Transverse colon (tissue), 4 donors: ENCODE data around the gene ZNF329. TPM values are rescaled to one million over a fixed set of nuclear protein-coding genes. Genes with fewer than 3 reads are reported as not detected.

Experiments used
- DNase-seq: peaks from one replicate; pipeline ENCODE4 v3.0.0-alpha.2; 2019
- H3K27ac ChIP-seq, 4 donors: fragments of 200-600 bp; sonication (generic); 2 replicates each; pipeline ENCODE4 v1.5.1; 2016 to 2018; ENCODE audit warnings: inconsistent platforms in 4 of 4
- H3K27me3 ChIP-seq: fragments of 200-600 bp; sonication (generic); 2 replicates; pipeline ENCODE4 v1.5.1; 2017; ENCODE audit warnings: inconsistent platforms
- H3K36me3 ChIP-seq, 4 donors: fragments of 200-600 bp; sonication (generic); 2 replicates each; pipeline ENCODE4 v1.5.1; 2017 to 2019; ENCODE audit warnings: inconsistent platforms in 4 of 4
- H3K4me1 ChIP-seq, 4 donors: fragments of 200-600 bp; sonication (generic); 2 replicates each; pipeline ENCODE4 v1.5.1; 2017 to 2020; ENCODE audit warnings: inconsistent platforms in 4 of 4
- H3K4me3 ChIP-seq, 4 donors: fragments of 200-600 bp; sonication (generic); 1 replicate in 1 of 4; 2 replicates in 3 of 4; pipeline versions ENCODE4 v1.5.1 to v1.6.1; 2017 to 2019; ENCODE audit warnings: inconsistent platforms in 4 of 4
- H3K9me3 ChIP-seq, 2 donors: fragments of 200-600 bp; sonication (generic); 2 replicates each; pipeline ENCODE4 v1.5.1; 2017 to 2019; ENCODE audit warnings: inconsistent platforms in 2 of 2
- CTCF ChIP-seq, 5 experiments: fragments of 200-600 bp in 3 of 5; fragments of 450-650 bp in 2 of 5; sonication (generic) in 3 of 5; IDR thresholded peaks; 1 replicate in 2 of 5; 2 replicates in 3 of 5; pipeline ENCODE4 v1.5.1; 2016 to 2017; ENCODE audit warnings: antibody characterized with exemption in 5 of 5, inconsistent platforms in 3 of 5, mild to moderate bottlenecking in 2 of 5, moderate library complexity in 1 of 5
- EP300 ChIP-seq: sonication (generic); formaldehyde crosslinking; IDR thresholded peaks from one replicate; pipeline ENCODE4 v1.6.1; 2017; ENCODE audit warnings: antibody characterized with exemption, low read depth
- POLR2A ChIP-seq: fragments of 450-650 bp; IDR thresholded peaks from one replicate; pipeline ENCODE4 v1.6.1; 2016; ENCODE audit warnings: antibody characterized with exemption, mild to moderate bottlenecking, moderate library complexity
- POLR2AphosphoS5 ChIP-seq, 3 donors: sonication (generic); formaldehyde crosslinking; IDR thresholded peaks; one replicate each; pipeline ENCODE4 v1.6.1; 2016; ENCODE audit warnings: antibody characterized with exemption in 3 of 3
- WGBS, 2 donors: methylation state at CpG; one replicate each; pipeline ENCODE4 v1.1.5; 2018; ENCODE audit warnings: low coverage in 1 of 2; 5-methylcytosine and 5-hydroxymethylcytosine counted together
- in situ Hi-C, 4 donors: fragments of 200-750 bp; cut with MboI; loops; one replicate each; pipeline versions ENCODE4 v1.15.0 to v1.15.1; 2017; ENCODE audit warnings: low sequenced_read_pairs in 3 of 4, low pct_ligation_motif_present in 1 of 4, low pct_unique_long_range_greater_than_20kb in 1 of 4
- intact Hi-C: fragments of 100-400 bp; cut with DNase I; formaldehyde crosslinking; loops from one replicate; pipeline ENCODE4 v1.15.1; 2023; ENCODE audit warnings: low total_unique reads
- total RNA-seq, 4 donors: library from RNA; depleted of rRNA; stranded (reverse); fragments of >200 nt; gene quantifications; one replicate each; pipeline ENCODE4 v1.1.0, GENCODE V29; 2016

Gene ZNF329
- total RNA-seq, 4 donors from 2014 or later, result 0.60 to 5.5 (median 4.0) TPM

DNA sequence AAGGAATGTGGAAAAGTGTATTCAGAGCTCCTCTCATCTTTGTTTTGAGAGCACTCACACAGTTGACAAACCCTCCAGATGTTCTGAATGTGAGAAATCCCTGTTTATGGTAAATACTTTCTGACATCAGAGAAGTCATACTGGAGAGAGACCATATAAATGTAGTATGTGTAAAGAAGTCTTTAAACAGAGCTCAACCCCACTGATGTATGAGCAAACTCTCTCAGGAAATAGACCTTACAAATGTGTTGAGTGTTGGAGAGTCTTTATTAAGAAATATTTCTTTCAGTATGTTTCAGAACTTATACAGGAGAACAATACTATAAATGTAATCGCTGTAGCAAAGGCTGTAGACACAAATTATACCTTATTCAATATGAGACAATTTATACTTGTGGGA, 15.7 kb upstream of the ZNF329 start:
- H3K4me3 ChIP-seq, result no peak overlapping the region
- no peak for TF ChIP-seq CTCF (IDR thresholded peaks at IDR 0.05)
- no peak for TF ChIP-seq POLR2A
- no peak for TF ChIP-seq POLR2AphosphoS5 (IDR thresholded peaks at IDR 0.05)
- intact Hi-C loops (no loop called here), in situ Hi-C loops (no loop called here)
- no peak for DNase-seq
- 67 to 85% methylated on average over 1 of the region's 1 CpG for WGBS, 2 donors
- no peaks in the 10 kb centered on the region for H3K36me3 ChIP-seq
- H3K27me3 ChIP-seq, result no peaks in the 10 kb centered on the region
- no peaks in the 10 kb centered on the region for H3K4me1 ChIP-seq
- no peak overlapping the region for H3K27ac ChIP-seq
- peaks cover 70 to 93% of the 10 kb centered on the region in 2 donors for H3K9me3 ChIP-seq

DNA sequence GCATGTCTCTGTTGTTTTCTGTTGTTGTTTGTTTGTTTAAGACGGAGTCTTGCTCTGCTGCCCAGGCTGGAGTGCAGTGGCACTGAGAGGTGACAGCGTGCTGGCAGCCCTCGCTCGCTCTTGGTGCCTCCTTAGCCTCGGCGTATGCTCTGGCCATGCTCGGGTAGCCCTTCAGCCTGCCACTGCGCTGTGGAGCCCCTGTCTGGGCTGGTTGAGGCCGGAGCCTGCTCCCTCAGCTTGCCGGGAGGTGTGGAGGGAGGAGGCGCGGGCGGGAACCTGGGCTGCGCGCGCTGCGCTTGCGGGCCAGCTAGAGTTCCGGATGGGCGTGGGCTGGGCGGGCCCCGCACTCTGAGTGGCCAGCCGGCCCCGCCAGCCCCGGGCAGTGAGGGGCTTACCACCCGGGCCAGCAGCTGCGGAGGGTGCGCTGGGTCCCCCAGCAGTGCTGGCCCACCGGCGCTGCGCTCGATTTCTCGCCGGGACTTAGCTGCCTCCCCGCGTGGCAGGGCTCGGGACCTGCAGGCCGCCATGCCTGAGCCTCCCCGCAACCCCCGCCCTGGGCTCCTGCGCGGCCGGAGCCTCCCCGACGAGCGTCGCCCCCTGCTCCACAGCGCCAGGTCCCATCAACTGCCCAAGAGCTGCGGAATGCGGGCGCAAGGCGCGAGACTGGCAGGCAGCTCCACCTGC, 6.6 kb upstream of the ZNF329 start:
- Histone ChIP-seq H3K27me3 (no peaks in the 10 kb centered on the region), H3K27ac (no peak overlapping the region), H3K4me3 (no peak overlapping the region), H3K4me1 (peaks cover 0 to 18% (median 11%) of the 10 kb centered on the region in 4 donors), H3K36me3 (no peaks in the 10 kb centered on the region), H3K9me3 (peaks cover 10 to 20% of the 10 kb centered on the region in 2 donors)
- in situ Hi-C loops (loop anchor here in 2 of 4 donors (10.0 kb wide), 2 partner anchors 132 to 412 kb away; partner anchors contain the start of gene ZNF776 (in 1 of the 2)), intact Hi-C loops (no loop called here)
- 88 to 92% methylated on average over 1 to 44 of the region's 53 CpGs for WGBS, 2 donors
- TF ChIP-seq CTCF (IDR thresholded peaks at IDR 0.05), result no peak
- DNase-seq, result no peak

GRCh38 chr19:58154679-58155648, 4.4 kb upstream of the ZNF329 start:
- peak; percentile 71 for TF ChIP-seq POLR2A
- TF ChIP-seq EP300, result no peak
- peak; percentile 64 to 79 (median 76) for TF ChIP-seq POLR2AphosphoS5 (IDR thresholded peaks at IDR 0.05)
- peak; percentile 97 to 99 (median 98) for TF ChIP-seq CTCF (IDR thresholded peaks at IDR 0.05)
- H3K36me3 ChIP-seq, result no peaks in the 10 kb centered on the region
- WGBS, 2 donors, result 4% methylated on average over 68 of the region's 85 CpGs; no CpG with 5 or more reads in 1 of the 2 donors
- H3K27ac ChIP-seq, result peak overlapping the region; percentile 83 to 93 (median 89)
- DNase-seq, result peak; percentile 97
- H3K4me1 ChIP-seq, result peaks cover 0 to 27% (median 17%) of the 10 kb centered on the region in 4 donors
- in situ Hi-C loops (loop anchor here in 2 of 4 donors (10.0 kb wide), 2 partner anchors 130 to 410 kb away; partner anchors contain the start of gene ZNF776 (in 1 of the 2)), intact Hi-C loops (loop anchor here (2.0 kb wide), 1 partner anchor 134 kb away; no protein-coding TSS in a partner anchor)
- no peaks in the 10 kb centered on the region for H3K27me3 ChIP-seq
- no peaks in the 10 kb centered on the region for H3K9me3 ChIP-seq
- peak overlapping the region; percentile 14 to 97 (median 66) for H3K4me3 ChIP-seq

DNA sequence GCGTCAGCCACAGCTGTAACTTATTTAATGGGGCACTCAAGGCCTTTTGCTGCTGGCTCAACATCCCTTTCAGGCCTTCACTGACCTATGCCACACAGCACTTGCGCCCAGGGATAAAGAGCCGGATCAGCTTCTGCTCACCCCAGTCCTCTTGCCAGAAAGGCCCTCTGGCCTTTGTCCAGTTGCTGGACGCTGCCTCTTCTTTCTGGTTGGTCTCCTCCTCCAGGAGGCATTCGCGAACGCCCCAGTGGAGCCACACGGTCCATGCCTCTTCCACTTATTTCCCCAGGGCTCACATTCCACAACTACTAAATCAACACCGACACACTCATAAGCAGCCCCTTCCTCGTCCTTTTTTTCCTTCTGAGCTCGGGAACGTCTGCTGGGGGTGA, 3.7 kb upstream of the ZNF329 start:
- DNase-seq, result peak; percentile 27
- Histone ChIP-seq H3K27ac (peak overlapping the region; percentile 83 to 93 (median 89)), H3K4me1 (peaks cover 0 to 34% (median 21%) of the 10 kb centered on the region in 4 donors), H3K4me3 (peak overlapping the region; percentile 14 to 97 (median 66)), H3K9me3 (peaks cover 0 to 2% of the 10 kb centered on the region in 2 donors), H3K36me3 (no peaks in the 10 kb centered on the region), H3K27me3 (no peaks in the 10 kb centered on the region)
- in situ Hi-C loops, result loop anchor here in 2 of 4 donors (10.0 kb wide), 2 partner anchors 129 to 409 kb away; partner anchors contain the start of gene ZNF776 (in 1 of the 2)
- 6 to 18% methylated on average over 7 to 12 of the region's 12 CpGs for WGBS, 2 donors
- intact Hi-C loops, result loop anchor here (2.0 kb wide), 1 partner anchor 133 kb away; no protein-coding TSS in a partner anchor
- TF ChIP-seq POLR2AphosphoS5 (IDR thresholded peaks at IDR 0.05) (no peak), POLR2A (no peak), CTCF (IDR thresholded peaks at IDR 0.05) (no peak), EP300 (no peak)
